ENCODE results near the gene MAP3K3.
A peak's percentile ranks its signal among the peaks of the same experiment; 100 is the strongest.

Gene MAP3K3

GRCh38 chr17:63741143-63741407, 118.9 kb downstream of the MAP3K3 start:
- no peaks in the 10 kb centered on the region for H3K36me3 ChIP-seq (ENCODE audit: insufficient read depth)

GRCh38 chr17:63741408-63742173, 119.4 kb downstream of the MAP3K3 start, which contains the start of gene STRADA:
TSS of gene STRADA (minus strand) at chr17:63741799. CDS start at chr17:63728369, 13,430 bp downstream.
- TF ChIP-seq CTCF (conservative IDR thresholded peaks at IDR 0.05; ENCODE audit: low read depth, low read length), result no peak
- peaks cover 9% of the 10 kb centered on the region; the same call in 1 of the 2 replicates for H3K79me2 ChIP-seq (ENCODE audit: insufficient read depth, low read depth)
- no peak within 1 kb of the TSS for H3K4me3 ChIP-seq (IDR thresholded peaks at IDR 0.05; ENCODE audit: insufficient read depth, low read depth, low read length)
- peak within 1 kb of the TSS; percentile 88 for H3K4me2 ChIP-seq
- peak within 1 kb of the TSS; percentile 91 for H3K27ac ChIP-seq
- H3K27me3 ChIP-seq (ENCODE audit: insufficient read depth, low read depth), result no peaks in the 10 kb centered on the region
- H2AFZ ChIP-seq (ENCODE audit: low read depth), result peak within 1 kb of the TSS; percentile 81
- peak within 1 kb of the TSS; percentile 88 for H3K9ac ChIP-seq
- peaks cover 17% of the 10 kb centered on the region for H3K4me1 ChIP-seq (ENCODE audit: low read depth, poor library complexity, severe bottlenecking)
- no peaks in the 10 kb centered on the region for H4K20me1 ChIP-seq (ENCODE audit: insufficient read depth)
- peaks cover under 1% of the 10 kb centered on the region; the same call in 1 of the 2 replicates for H3K36me3 ChIP-seq (ENCODE audit: insufficient read depth)

More at GRCh38 chr17:63741143-63741407, 118.9 kb downstream of the MAP3K3 start:
- Histone ChIP-seq H2AFZ (ENCODE audit: low read depth) (peak overlapping the region; percentile 81), H4K20me1 (ENCODE audit: insufficient read depth) (no peaks in the 10 kb centered on the region), H3K4me1 (ENCODE audit: low read depth, poor library complexity, severe bottlenecking) (peaks cover 17% of the 10 kb centered on the region), H3K27ac (peak overlapping the region; percentile 91), H3K79me2 (ENCODE audit: insufficient read depth, low read depth) (peaks cover 9% of the 10 kb centered on the region; the same call in 1 of the 2 replicates), H3K9ac (peak overlapping the region; percentile 88), H3K4me2 (peak overlapping the region; percentile 58), H3K4me3 (IDR thresholded peaks at IDR 0.05; ENCODE audit: insufficient read depth, low read depth, low read length) (no peak overlapping the region), H3K27me3 (ENCODE audit: insufficient read depth, low read depth) (no peaks in the 10 kb centered on the region)
- no peak for TF ChIP-seq CTCF (conservative IDR thresholded peaks at IDR 0.05; ENCODE audit: low read depth, low read length)

All from KMS-11 (cell line).